H1 (cell line): ENCODE data around the gene RABEPK. TPM values are rescaled to one million over a fixed set of nuclear protein-coding genes. Genes with fewer than 3 reads are reported as not detected.

Experiments used
- CTCF ChIA-PET: fragments of 300-600 bp; sonication (Branson Sonifier 250); formaldehyde crosslinking; loops from one replicate; lab custom pipeline; 2021; ENCODE audit not compliant: partially characterized antibody; lab: Charles Lee
- POLR2A ChIA-PET: fragments of 300-600 bp; sonication (Branson Sonifier 250); formaldehyde crosslinking; loops from one replicate; lab custom pipeline; 2021; ENCODE audit warnings: inconsistent platforms; ENCODE audit not compliant: partially characterized antibody; lab: Charles Lee
- DNase-seq, 2 experiments: peaks; one replicate each; pipeline versions ENCODE4 v3.0.0 to v3.0.0-alpha.2; 2010 to 2022; ENCODE audit warnings: low spot score in 2 of 2, low read depth in 1 of 2, mixed read lengths in 1 of 2
- FAIRE-seq: peaks from 2 replicates; lab custom pipeline; 2011; peaks lifted over from hg19 to GRCh38; lab: Jason Lieb, UNC
- H2AFZ ChIP-seq: 2 replicates; pipeline ENCODE4 v1.8.1; 2012; ENCODE audit warnings: low read length, inconsistent platforms
- H2AK5ac ChIP-seq: 2 replicates; pipeline ENCODE4 v1.6.1; 2013; ENCODE audit warnings: low read depth, low read length
- H2BK120ac ChIP-seq: replicated peaks from 2 replicates; pipeline ENCODE3; 2013; ENCODE audit warnings: low read depth, low read length, inconsistent platforms
- H2BK12ac ChIP-seq: 2 replicates; pipeline ENCODE4 v1.6.1; 2013; ENCODE audit warnings: low read depth, low read length
- H2BK15ac ChIP-seq: 2 replicates; pipeline ENCODE4 v1.6.1; 2013; ENCODE audit warnings: low read length
- H2BK20ac ChIP-seq: 2 replicates; pipeline ENCODE4 v1.6.1; 2013; ENCODE audit warnings: low read length
- H2BK5ac ChIP-seq: 2 replicates; pipeline ENCODE4 v1.6.1; 2013; ENCODE audit warnings: low read depth, low read length
- H3K14ac ChIP-seq: 2 replicates; pipeline ENCODE4 v1.6.1; 2013; ENCODE audit warnings: inconsistent platforms; ENCODE audit not compliant: insufficient read length
- H3K18ac ChIP-seq: 2 replicates; pipeline ENCODE4 v1.6.1; 2013; ENCODE audit warnings: low read length; ENCODE audit errors: extremely low read depth
- H3K23ac ChIP-seq: 2 replicates; pipeline ENCODE4 v1.6.1; 2013; ENCODE audit warnings: inconsistent platforms; ENCODE audit not compliant: insufficient read length
- H3K23me2 ChIP-seq: 2 replicates; pipeline ENCODE4 v1.6.1; 2013; ENCODE audit warnings: low read depth, low read length
- H3K27ac ChIP-seq: 2 replicates; pipeline ENCODE4 v1.6.1; 2011; ENCODE audit warnings: low read depth, low read length, inconsistent platforms
- H3K27me3 ChIP-seq, 4 experiments: replicated peaks in 1 of 4; 1 replicate in 1 of 4; 2 replicates in 3 of 4; pipeline versions ENCODE4 v1.6.1 to v1.8.1; 2011 to 2013; ENCODE audit warnings: low read length in 3 of 4, mild to moderate bottlenecking in 3 of 4, inconsistent platforms in 2 of 4, mixed read lengths in 2 of 4, moderate library complexity in 1 of 4; ENCODE audit not compliant: control insufficient read depth in 3 of 4, insufficient read depth in 3 of 4; ENCODE audit errors: extremely low read depth in 1 of 4
- H3K36me3 ChIP-seq, 4 experiments: 2 replicates each; pipeline versions ENCODE4 v1.6.1 to v1.8.1; 2011 to 2013; ENCODE audit warnings: mild to moderate bottlenecking in 4 of 4, low read length in 3 of 4, moderate library complexity in 2 of 4, control low read depth in 1 of 4, inconsistent platforms in 1 of 4; ENCODE audit not compliant: insufficient read depth in 4 of 4, control insufficient read depth in 2 of 4
- H3K4ac ChIP-seq: replicated peaks from 2 replicates; pipeline ENCODE3; 2013; ENCODE audit warnings: low read length, low read depth, mixed read lengths, inconsistent platforms; ENCODE audit not compliant: insufficient read length
- H3K4me1 ChIP-seq, 4 experiments: replicated peaks in 1 of 4; 1 replicate in 1 of 4; 2 replicates in 3 of 4; pipeline versions ENCODE4 v1.6.1 to v1.8.1; 2011 to 2013; ENCODE audit warnings: low read length in 3 of 4, inconsistent platforms in 2 of 4, mixed read lengths in 1 of 4; ENCODE audit not compliant: insufficient read depth in 4 of 4, control insufficient read depth in 3 of 4
- H3K4me2 ChIP-seq, 2 experiments: 2 replicates each; pipeline versions ENCODE4 v1.6.1 to v1.8.1; 2011 to 2013; ENCODE audit warnings: low read depth in 2 of 2, low read length in 2 of 2, control low read depth in 1 of 2, inconsistent platforms in 1 of 2, mild to moderate bottlenecking in 1 of 2; ENCODE audit not compliant: insufficient read depth in 1 of 2
- H3K4me3 ChIP-seq, 4 experiments: fragments of 200-600, 300-600 bp in 1 of 4; sonication (generic), shearing (Covaris generic), sonication (Bioruptor Twin) in 1 of 4; 2 replicates each; pipeline versions ENCODE4 v1.5.1 to v1.8.1; 2011 to 2016; ENCODE audit warnings: low read length in 4 of 4, low read depth in 3 of 4, control low read depth in 2 of 4, inconsistent platforms in 2 of 4, mild to moderate bottlenecking in 2 of 4, mixed read lengths in 1 of 4, moderate library complexity in 1 of 4; ENCODE audit not compliant: insufficient read depth in 2 of 4; ENCODE audit errors: extremely low read depth in 1 of 4
- H3K56ac ChIP-seq: replicated peaks from 2 replicates; pipeline ENCODE3; 2013; ENCODE audit warnings: low read depth, mild to moderate bottlenecking, mixed read lengths, low read length, inconsistent platforms; ENCODE audit not compliant: insufficient read length
- H3K79me1 ChIP-seq: 2 replicates; pipeline ENCODE4 v1.6.1; 2013; ENCODE audit warnings: low read depth, low read length, control low read depth
- H3K79me2 ChIP-seq, 2 experiments: 2 replicates each; pipeline versions ENCODE4 v1.6.1 to v1.8.1; 2012 to 2013; ENCODE audit warnings: low read length in 2 of 2, mild to moderate bottlenecking in 2 of 2, inconsistent platforms in 1 of 2; ENCODE audit not compliant: insufficient read depth in 2 of 2, control insufficient read depth in 1 of 2
- H3K9ac ChIP-seq, 4 experiments: replicated peaks in 1 of 4; 1 replicate in 1 of 4; 2 replicates in 3 of 4; pipeline versions ENCODE4 v1.6.1 to v1.8.1; 2011 to 2013; ENCODE audit warnings: low read depth in 3 of 4, low read length in 3 of 4, control low read depth in 2 of 4, mild to moderate bottlenecking in 2 of 4, moderate library complexity in 2 of 4, inconsistent platforms in 1 of 4; ENCODE audit errors: extremely low read depth in 1 of 4
- H3K9me3 ChIP-seq, 2 experiments: 2 replicates each; pipeline versions ENCODE4 v1.6.1 to v1.8.1; 2012 to 2013; ENCODE audit warnings: mild to moderate bottlenecking in 2 of 2, moderate library complexity in 2 of 2, control low read depth in 1 of 2, inconsistent platforms in 1 of 2, low read depth in 1 of 2, low read length in 1 of 2, mixed read lengths in 1 of 2; ENCODE audit not compliant: insufficient read depth in 2 of 2
- H4K20me1 ChIP-seq, 2 experiments: replicated peaks in 1 of 2; 2 replicates each; pipeline versions ENCODE3 to v1.8.1; 2011 to 2013; ENCODE audit warnings: inconsistent platforms in 2 of 2, low read length in 2 of 2, mild to moderate bottlenecking in 1 of 2; ENCODE audit not compliant: insufficient read depth in 2 of 2, control insufficient read depth in 1 of 2
- H4K5ac ChIP-seq: 2 replicates; pipeline ENCODE4 v1.6.1; 2013; ENCODE audit warnings: low read length, low read depth, mixed read lengths, inconsistent platforms; ENCODE audit not compliant: insufficient read length
- H4K8ac ChIP-seq: 2 replicates; pipeline ENCODE4 v1.8.0; 2013; ENCODE audit warnings: mild to moderate bottlenecking, moderate library complexity, low read length, inconsistent platforms; ENCODE audit not compliant: insufficient read depth; ENCODE audit errors: extremely low read depth
- H4K91ac ChIP-seq: replicated peaks from 2 replicates; pipeline ENCODE3; 2013; ENCODE audit warnings: low read length, mixed read lengths, inconsistent platforms; ENCODE audit not compliant: insufficient read length
- ASH2L ChIP-seq: fragments of 200-600, 300-600 bp; sonication (generic); IDR thresholded peaks from one replicate; pipeline ENCODE4 v1.7.1; 2017; ENCODE audit warnings: low read length
- GTF2F1 ChIP-seq: IDR thresholded peaks from 2 replicates; pipeline ENCODE4 v1.6.1; 2012; ENCODE audit warnings: low read depth, low read length, improper control_type of control experiment, borderline replicate concordance
- KDM5A ChIP-seq: fragments of 200-600 bp; IDR thresholded peaks from 2 replicates; pipeline ENCODE4 v1.7.1; 2012; ENCODE audit warnings: mild to moderate bottlenecking, low read length, inconsistent platforms, mixed read lengths
- SIN3A ChIP-seq, 2 experiments: IDR thresholded peaks in 1 of 2; conservative IDR thresholded peaks in 1 of 2; 2 replicates each; pipeline ENCODE4 v1.6.1; 2011 to 2012; ENCODE audit warnings: low read length in 2 of 2, improper control_type of control experiment in 1 of 2, low read depth in 1 of 2, mild to moderate bottlenecking in 1 of 2
- SP2 ChIP-seq: IDR thresholded peaks from 2 replicates; pipeline ENCODE4 v1.6.1; 2012; ENCODE audit warnings: mild to moderate bottlenecking, low read length, inconsistent platforms
- SRF ChIP-seq: IDR thresholded peaks from 2 replicates; pipeline ENCODE4 v1.6.1; 2011; ENCODE audit warnings: mild to moderate bottlenecking, low read depth, low read length, moderate library complexity
- SUZ12 ChIP-seq: fragments of 200-600 bp; sonication (generic); IDR thresholded peaks from 2 replicates; pipeline ENCODE4 v1.6.1; 2012; ENCODE audit warnings: mild to moderate bottlenecking, inconsistent platforms, low read length, moderate library complexity, mixed read lengths
- USF2 ChIP-seq: IDR thresholded peaks from 2 replicates; pipeline ENCODE4 v1.6.1; 2011; ENCODE audit warnings: low read length, improper control_type of control experiment
- WGBS, 2 experiments: shearing (Covaris generic) in 1 of 2; methylation state at CpG; one replicate each; pipeline versions ENCODE4 v1.1.6 to v1.1.7; 2013 to 2015; ENCODE audit warnings: low lambda C conversion rate in 2 of 2, mixed read lengths in 2 of 2, inconsistent platforms in 1 of 2, low coverage in 1 of 2, missing lambda C conversion rate in 1 of 2; ENCODE audit not compliant: insufficient replicate concordance in 2 of 2, insufficient coverage in 1 of 2, insufficient read length in 1 of 2; ENCODE audit errors: extremely low coverage in 1 of 2, missing lambda C conversion rate in 1 of 2; 5-methylcytosine and 5-hydroxymethylcytosine counted together
- polyA plus RNA-seq, 7 experiments: library from polyadenylated mRNA; depleted of rRNA in 3 of 7; stranded (reverse) in 5 of 7; unstranded in 2 of 7; fragments of >200 nt in 5 of 7; fragments of 200-250 nt in 2 of 7; gene quantifications; 1 replicate in 5 of 7; 2 replicates in 1 of 7; 4 replicates in 1 of 7; pipeline versions ENCODE4 v1.2.1 to v1.2.3, GENCODE V29; 2011 to 2013; ENCODE audit warnings: missing spikeins in 2 of 7, mixed read lengths in 2 of 7
- total RNA-seq: library from RNA; stranded (reverse); fragmentation: NEBNext Ultra II Directional; extraction: Animal tissue kit (Norgen Biotek cat#: 25700); gene quantifications from 2 replicates; pipeline ENCODE4 v1.2.1, GENCODE V29; 2021

RABEPK gene
- total and polyA plus RNA-seq, 2 of the 8 experiments (the other 6 are each of a cell fraction or from before 2014, with no cell fraction given), result 26.3 to 34.3 TPM

GRCh38 chr9:125151730-125152129 lies 48.6 kb upstream of the RABEPK start:
- Histone ChIP-seq H3K56ac (no peak overlapping the region), H3K79me2 (no peaks in the 10 kb centered on the region), H2AK5ac (no peak overlapping the region), H4K20me1 (peaks cover 0 to 2% of the 10 kb centered on the region in 2 experiments)
- TF ChIP-seq KDM5A, result no peak
- no peak for TF ChIP-seq USF2
- no peak for TF ChIP-seq GTF2F1
- no peak for TF ChIP-seq SP2
- no peak for TF ChIP-seq SRF
- no peak for TF ChIP-seq SUZ12
- no peak for TF ChIP-seq ASH2L
- no peak for TF ChIP-seq SIN3A (conservative IDR thresholded peaks at IDR 0.05 in 1 of 2, IDR thresholded peaks at IDR 0.05 in 1 of 2; ENCODE audit: low read depth in 1 of 2, low read length in 2 of 2)
- TF ChIP-seq, all 59 proteins: peak for 0
- FAIRE-seq, result no peak
- H4K91ac ChIP-seq, result no peak overlapping the region
- H3K9me3 ChIP-seq, result no peaks in the 10 kb centered on the region
- H4K5ac ChIP-seq, result no peak overlapping the region
- no peak overlapping the region for H3K23ac ChIP-seq
- no peak overlapping the region for H3K4ac ChIP-seq
- no peak overlapping the region for H2BK15ac ChIP-seq
- no peaks in the 10 kb centered on the region for H3K27me3 ChIP-seq
- H2BK120ac ChIP-seq, result no peak overlapping the region
- H3K79me1 ChIP-seq, result no peaks in the 10 kb centered on the region
- 95% methylated on average over 2 of the region's 2 CpGs; no CpG with 5 or more reads in 1 of the 2 experiments for WGBS, 2 experiments
- H2BK20ac ChIP-seq, result no peak overlapping the region
- H3K4me1 ChIP-seq, result peaks cover 0 to 5% (median 1%) of the 10 kb centered on the region in 4 experiments; a peak in 1 of 7 replicates
- no peak overlapping the region for H3K4me2 ChIP-seq
- no peak overlapping the region for H3K14ac ChIP-seq
- H2BK5ac ChIP-seq, result no peak overlapping the region
- H2BK12ac ChIP-seq, result no peak overlapping the region
- H3K9ac ChIP-seq, result no peak overlapping the region
- no peaks in the 10 kb centered on the region for H3K23me2 ChIP-seq
- ChIA-PET CTCF (interaction anchor here (1.2 to 1.4 kb wide), 2 partner anchors 13 to 25 kb away, joined by 3 read pairs; no protein-coding TSS in a partner anchor), POLR2A (interaction anchor here (1.3 kb wide), 1 partner anchor 10 kb away, joined by 4 read pairs; no protein-coding TSS in a partner anchor)
- H3K27ac ChIP-seq, result no peak overlapping the region
- no peak overlapping the region for H4K8ac ChIP-seq
- H3K36me3 ChIP-seq, result peaks cover 16 to 45% (median 30%) of the 10 kb centered on the region in 4 experiments
- no peak overlapping the region for H3K4me3 ChIP-seq
- no peak for DNase-seq
- no peak overlapping the region for H3K18ac ChIP-seq
- no peak overlapping the region for H2AFZ ChIP-seq
